H1 (cell line): ENCODE measurements around the gene CD46. TPM values are rescaled to one million over a fixed set of nuclear protein-coding genes. Genes with fewer than 3 reads are reported as not detected.
A peak's percentile ranks its signal among the peaks of the same experiment; 100 is the strongest.

Experiments
- CTCF ChIA-PET: fragments of 300-600 bp; sonication (Branson Sonifier 250); formaldehyde crosslinking; loops from one replicate; lab custom pipeline; 2021; ENCODE audit not compliant: partially characterized antibody; lab: Charles Lee
- POLR2A ChIA-PET: fragments of 300-600 bp; sonication (Branson Sonifier 250); formaldehyde crosslinking; loops from one replicate; lab custom pipeline; 2021; ENCODE audit warnings: inconsistent platforms; ENCODE audit not compliant: partially characterized antibody; lab: Charles Lee
- DNase-seq, 2 experiments: peaks; one replicate each; pipeline versions ENCODE4 v3.0.0 to v3.0.0-alpha.2; 2010 to 2022; ENCODE audit warnings: low spot score in 2 of 2, low read depth in 1 of 2, mixed read lengths in 1 of 2
- FAIRE-seq: peaks from 2 replicates; lab custom pipeline; 2011; peaks lifted over from hg19 to GRCh38; lab: Jason Lieb, UNC
- H2AFZ ChIP-seq: 2 replicates; pipeline ENCODE4 v1.8.1; 2012; ENCODE audit warnings: low read length, inconsistent platforms
- H2AK5ac ChIP-seq: 2 replicates; pipeline ENCODE4 v1.6.1; 2013; ENCODE audit warnings: low read depth, low read length
- H2BK120ac ChIP-seq: replicated peaks from 2 replicates; pipeline ENCODE3; 2013; ENCODE audit warnings: low read depth, low read length, inconsistent platforms
- H2BK12ac ChIP-seq: 2 replicates; pipeline ENCODE4 v1.6.1; 2013; ENCODE audit warnings: low read depth, low read length
- H2BK15ac ChIP-seq: 2 replicates; pipeline ENCODE4 v1.6.1; 2013; ENCODE audit warnings: low read length
- H2BK20ac ChIP-seq: 2 replicates; pipeline ENCODE4 v1.6.1; 2013; ENCODE audit warnings: low read length
- H2BK5ac ChIP-seq: 2 replicates; pipeline ENCODE4 v1.6.1; 2013; ENCODE audit warnings: low read depth, low read length
- H3K14ac ChIP-seq: 2 replicates; pipeline ENCODE4 v1.6.1; 2013; ENCODE audit warnings: inconsistent platforms; ENCODE audit not compliant: insufficient read length
- H3K18ac ChIP-seq: 2 replicates; pipeline ENCODE4 v1.6.1; 2013; ENCODE audit warnings: low read length; ENCODE audit errors: extremely low read depth
- H3K23ac ChIP-seq: 2 replicates; pipeline ENCODE4 v1.6.1; 2013; ENCODE audit warnings: inconsistent platforms; ENCODE audit not compliant: insufficient read length
- H3K23me2 ChIP-seq: 2 replicates; pipeline ENCODE4 v1.6.1; 2013; ENCODE audit warnings: low read depth, low read length
- H3K27ac ChIP-seq: 2 replicates; pipeline ENCODE4 v1.6.1; 2011; ENCODE audit warnings: low read depth, low read length, inconsistent platforms
- H3K27me3 ChIP-seq, 4 experiments: replicated peaks in 1 of 4; 1 replicate in 1 of 4; 2 replicates in 3 of 4; pipeline versions ENCODE4 v1.6.1 to v1.8.1; 2011 to 2013; ENCODE audit warnings: low read length in 3 of 4, mild to moderate bottlenecking in 3 of 4, inconsistent platforms in 2 of 4, mixed read lengths in 2 of 4, moderate library complexity in 1 of 4; ENCODE audit not compliant: control insufficient read depth in 3 of 4, insufficient read depth in 3 of 4; ENCODE audit errors: extremely low read depth in 1 of 4
- H3K36me3 ChIP-seq, 4 experiments: 2 replicates each; pipeline versions ENCODE4 v1.6.1 to v1.8.1; 2011 to 2013; ENCODE audit warnings: mild to moderate bottlenecking in 4 of 4, low read length in 3 of 4, moderate library complexity in 2 of 4, control low read depth in 1 of 4, inconsistent platforms in 1 of 4; ENCODE audit not compliant: insufficient read depth in 4 of 4, control insufficient read depth in 2 of 4
- H3K4ac ChIP-seq: replicated peaks from 2 replicates; pipeline ENCODE3; 2013; ENCODE audit warnings: low read length, low read depth, mixed read lengths, inconsistent platforms; ENCODE audit not compliant: insufficient read length
- H3K4me1 ChIP-seq, 4 experiments: replicated peaks in 1 of 4; 1 replicate in 1 of 4; 2 replicates in 3 of 4; pipeline versions ENCODE4 v1.6.1 to v1.8.1; 2011 to 2013; ENCODE audit warnings: low read length in 3 of 4, inconsistent platforms in 2 of 4, mixed read lengths in 1 of 4; ENCODE audit not compliant: insufficient read depth in 4 of 4, control insufficient read depth in 3 of 4
- H3K4me2 ChIP-seq, 2 experiments: 2 replicates each; pipeline versions ENCODE4 v1.6.1 to v1.8.1; 2011 to 2013; ENCODE audit warnings: low read depth in 2 of 2, low read length in 2 of 2, control low read depth in 1 of 2, inconsistent platforms in 1 of 2, mild to moderate bottlenecking in 1 of 2; ENCODE audit not compliant: insufficient read depth in 1 of 2
- H3K4me3 ChIP-seq, 4 experiments: fragments of 200-600, 300-600 bp in 1 of 4; sonication (generic), shearing (Covaris generic), sonication (Bioruptor Twin) in 1 of 4; 2 replicates each; pipeline versions ENCODE4 v1.5.1 to v1.8.1; 2011 to 2016; ENCODE audit warnings: low read length in 4 of 4, low read depth in 3 of 4, control low read depth in 2 of 4, inconsistent platforms in 2 of 4, mild to moderate bottlenecking in 2 of 4, mixed read lengths in 1 of 4, moderate library complexity in 1 of 4; ENCODE audit not compliant: insufficient read depth in 2 of 4; ENCODE audit errors: extremely low read depth in 1 of 4
- H3K56ac ChIP-seq: replicated peaks from 2 replicates; pipeline ENCODE3; 2013; ENCODE audit warnings: low read depth, mild to moderate bottlenecking, mixed read lengths, low read length, inconsistent platforms; ENCODE audit not compliant: insufficient read length
- H3K79me1 ChIP-seq: 2 replicates; pipeline ENCODE4 v1.6.1; 2013; ENCODE audit warnings: low read depth, low read length, control low read depth
- H3K79me2 ChIP-seq, 2 experiments: 2 replicates each; pipeline versions ENCODE4 v1.6.1 to v1.8.1; 2012 to 2013; ENCODE audit warnings: low read length in 2 of 2, mild to moderate bottlenecking in 2 of 2, inconsistent platforms in 1 of 2; ENCODE audit not compliant: insufficient read depth in 2 of 2, control insufficient read depth in 1 of 2
- H3K9ac ChIP-seq, 4 experiments: replicated peaks in 1 of 4; 1 replicate in 1 of 4; 2 replicates in 3 of 4; pipeline versions ENCODE4 v1.6.1 to v1.8.1; 2011 to 2013; ENCODE audit warnings: low read depth in 3 of 4, low read length in 3 of 4, control low read depth in 2 of 4, mild to moderate bottlenecking in 2 of 4, moderate library complexity in 2 of 4, inconsistent platforms in 1 of 4; ENCODE audit errors: extremely low read depth in 1 of 4
- H3K9me3 ChIP-seq, 2 experiments: 2 replicates each; pipeline versions ENCODE4 v1.6.1 to v1.8.1; 2012 to 2013; ENCODE audit warnings: mild to moderate bottlenecking in 2 of 2, moderate library complexity in 2 of 2, control low read depth in 1 of 2, inconsistent platforms in 1 of 2, low read depth in 1 of 2, low read length in 1 of 2, mixed read lengths in 1 of 2; ENCODE audit not compliant: insufficient read depth in 2 of 2
- H4K20me1 ChIP-seq, 2 experiments: replicated peaks in 1 of 2; 2 replicates each; pipeline versions ENCODE3 to v1.8.1; 2011 to 2013; ENCODE audit warnings: inconsistent platforms in 2 of 2, low read length in 2 of 2, mild to moderate bottlenecking in 1 of 2; ENCODE audit not compliant: insufficient read depth in 2 of 2, control insufficient read depth in 1 of 2
- H4K5ac ChIP-seq: 2 replicates; pipeline ENCODE4 v1.6.1; 2013; ENCODE audit warnings: low read length, low read depth, mixed read lengths, inconsistent platforms; ENCODE audit not compliant: insufficient read length
- H4K8ac ChIP-seq: 2 replicates; pipeline ENCODE4 v1.8.0; 2013; ENCODE audit warnings: mild to moderate bottlenecking, moderate library complexity, low read length, inconsistent platforms; ENCODE audit not compliant: insufficient read depth; ENCODE audit errors: extremely low read depth
- H4K91ac ChIP-seq: replicated peaks from 2 replicates; pipeline ENCODE3; 2013; ENCODE audit warnings: low read length, mixed read lengths, inconsistent platforms; ENCODE audit not compliant: insufficient read length
- CBX5 ChIP-seq: fragments of 300-800, 300-1000 bp; sonication (generic); IDR thresholded peaks from 2 replicates; pipeline ENCODE4 v1.7.1; 2016; ENCODE audit warnings: antibody characterized with exemption, low read length, low read depth
- CTCF ChIP-seq, 3 experiments: IDR thresholded peaks; 1 replicate in 2 of 3; 2 replicates in 1 of 3; pipeline versions ENCODE4 v1.5.1 to v1.6.1; 2011; ENCODE audit warnings: low read length in 3 of 3, mild to moderate bottlenecking in 3 of 3, inconsistent platforms in 2 of 3, low read depth in 1 of 3, moderate library complexity in 1 of 3; ENCODE audit not compliant: insufficient read depth in 1 of 3; ENCODE audit errors: control extremely low read depth in 1 of 3
- HDAC2 ChIP-seq, 2 experiments: fragments of 300-600 bp in 1 of 2; sonication (generic) in 1 of 2; IDR thresholded peaks; 2 replicates each; pipeline ENCODE4 v1.6.1; 2011 to 2012; ENCODE audit warnings: low read depth in 2 of 2, low read length in 2 of 2, mild to moderate bottlenecking in 2 of 2, moderate library complexity in 2 of 2, borderline replicate concordance in 1 of 2, inconsistent platforms in 1 of 2
- RAD21 ChIP-seq, 2 experiments: IDR thresholded peaks in 1 of 2; conservative IDR thresholded peaks in 1 of 2; 2 replicates each; pipeline ENCODE4 v1.6.1; 2011; ENCODE audit warnings: low read depth in 2 of 2, low read length in 2 of 2, improper control_type of control experiment in 1 of 2, inconsistent platforms in 1 of 2, mild to moderate bottlenecking in 1 of 2, moderate library complexity in 1 of 2
- SP4 ChIP-seq: IDR thresholded peaks from 2 replicates; pipeline ENCODE4 v1.6.1; 2012; ENCODE audit warnings: low read length, inconsistent platforms
- TCF12 ChIP-seq: IDR thresholded peaks from 2 replicates; pipeline ENCODE4 v1.6.1; 2011; ENCODE audit warnings: low read depth, mild to moderate bottlenecking, low read length
- WGBS, 2 experiments: shearing (Covaris generic) in 1 of 2; methylation state at CpG; one replicate each; pipeline versions ENCODE4 v1.1.6 to v1.1.7; 2013 to 2015; ENCODE audit warnings: low lambda C conversion rate in 2 of 2, mixed read lengths in 2 of 2, inconsistent platforms in 1 of 2, low coverage in 1 of 2, missing lambda C conversion rate in 1 of 2; ENCODE audit not compliant: insufficient replicate concordance in 2 of 2, insufficient coverage in 1 of 2, insufficient read length in 1 of 2; ENCODE audit errors: extremely low coverage in 1 of 2, missing lambda C conversion rate in 1 of 2; 5-methylcytosine and 5-hydroxymethylcytosine counted together
- polyA plus RNA-seq, 7 experiments: library from polyadenylated mRNA; depleted of rRNA in 3 of 7; stranded (reverse) in 5 of 7; unstranded in 2 of 7; fragments of >200 nt in 5 of 7; fragments of 200-250 nt in 2 of 7; gene quantifications; 1 replicate in 5 of 7; 2 replicates in 1 of 7; 4 replicates in 1 of 7; pipeline versions ENCODE4 v1.2.1 to v1.2.3, GENCODE V29; 2011 to 2013; ENCODE audit warnings: missing spikeins in 2 of 7, mixed read lengths in 2 of 7
- total RNA-seq: library from RNA; stranded (reverse); fragmentation: NEBNext Ultra II Directional; extraction: Animal tissue kit (Norgen Biotek cat#: 25700); gene quantifications from 2 replicates; pipeline ENCODE4 v1.2.1, GENCODE V29; 2021

Gene CD46
- total and polyA plus RNA-seq, 2 of the 8 experiments (the other 6 are each of a cell fraction or from before 2014, with no cell fraction given): 60.9 to 113 TPM

DNA sequence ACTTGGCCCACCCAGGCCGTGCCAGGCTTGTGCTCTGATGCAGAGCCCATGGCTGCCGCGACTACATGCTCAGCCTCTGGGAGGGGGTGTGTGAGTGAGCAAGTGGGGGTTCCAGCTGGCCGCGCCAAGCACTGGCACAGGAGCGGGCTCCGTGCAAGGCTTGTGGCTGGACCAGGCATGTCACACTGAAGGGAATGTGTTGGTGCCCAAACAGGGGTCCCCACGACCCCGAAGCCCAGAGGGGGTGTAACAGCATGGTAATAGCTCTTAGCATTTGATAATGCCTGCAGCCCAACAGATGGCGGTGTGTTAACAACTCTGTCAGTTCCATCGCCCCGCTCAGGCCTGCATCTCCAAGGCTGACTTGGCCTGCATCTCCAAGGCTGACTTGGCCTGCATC, 38.3 kb upstream of the CD46 start:
- no peak overlapping the region; the same call in 1 of the 2 replicates for H4K8ac ChIP-seq
- no peaks in the 10 kb centered on the region for H3K79me1 ChIP-seq
- H2AK5ac ChIP-seq: no peak overlapping the region
- H3K4me3 ChIP-seq: no peak overlapping the region
- H3K27me3 ChIP-seq: no peaks in the 10 kb centered on the region
- WGBS, 2 experiments: 84% methylated on average over 12 of the region's 12 CpGs; no CpG with 5 or more reads in 1 of the 2 experiments
- no peaks in the 10 kb centered on the region for H3K4me1 ChIP-seq
- ChIA-PET POLR2A (interaction anchor here (1.1 kb wide), 1 partner anchor 84 kb away, joined by 4 read pairs; no protein-coding TSS in a partner anchor), CTCF (interaction anchor here (0.7 to 1.8 kb wide), 3 partner anchors 9 to 171 kb away, joined by 3 to 4 read pairs (median 3); no protein-coding TSS in a partner anchor)
- H2BK120ac ChIP-seq: no peak overlapping the region
- FAIRE-seq (no peak), DNase-seq (no peak)
- no peaks in the 10 kb centered on the region for H4K20me1 ChIP-seq
- H2BK15ac ChIP-seq: no peak overlapping the region
- TF ChIP-seq SP4 (no peak), CBX5 (no peak), RAD21 (IDR thresholded peaks at IDR 0.05 in 1 of 2, conservative IDR thresholded peaks at IDR 0.05 in 1 of 2; ENCODE audit: low read depth in 2 of 2, low read length in 2 of 2) (peak; percentile 40 to 55; a peak in 3 of 4 replicates), HDAC2 (IDR thresholded peaks at IDR 0.05; ENCODE audit: borderline replicate concordance in 1 of 2, low read depth in 2 of 2, low read length in 2 of 2) (no peak), CTCF (IDR thresholded peaks at IDR 0.05; ENCODE audit: control extremely low read depth in 1 of 3, insufficient read depth in 1 of 3, low read depth in 1 of 3, low read length in 3 of 3) (peak; percentile 23 to 48 (median 35); a peak in 3 of 4 replicates), TCF12 (no peak)
- no peak overlapping the region for H3K18ac ChIP-seq
- peak overlapping the region; percentile 33; the same call in 1 of the 2 replicates for H2AFZ ChIP-seq
- H3K27ac ChIP-seq: no peak overlapping the region
- no peaks in the 10 kb centered on the region for H3K23me2 ChIP-seq
- no peak overlapping the region for H3K14ac ChIP-seq
- no peak overlapping the region for H3K56ac ChIP-seq
- no peak overlapping the region for H2BK5ac ChIP-seq
- no peaks in the 10 kb centered on the region for H3K79me2 ChIP-seq
- H3K23ac ChIP-seq: no peak overlapping the region
- H2BK12ac ChIP-seq: no peak overlapping the region
- H3K36me3 ChIP-seq: no peaks in the 10 kb centered on the region
- no peak overlapping the region for H3K4me2 ChIP-seq
- H4K91ac ChIP-seq: no peak overlapping the region
- H3K4ac ChIP-seq: no peak overlapping the region
- H4K5ac ChIP-seq: no peak overlapping the region
- no peaks in the 10 kb centered on the region; a peak in 1 of 4 replicates for H3K9me3 ChIP-seq
- H2BK20ac ChIP-seq: no peak overlapping the region
- H3K9ac ChIP-seq: no peak overlapping the region
